Tibial nerve (tissue), 3 donors: Measurements from ENCODE around the gene C14orf119.

Experiments used
- CTCF ChIP-seq, 5 experiments: fragments of 200-600 bp in 3 of 5; fragments of 450-650 bp in 2 of 5; sonication (generic) in 3 of 5; IDR thresholded peaks; one replicate each; pipeline ENCODE4 v1.5.1; 2016 to 2019; ENCODE audit warnings: antibody characterized with exemption in 5 of 5, mild to moderate bottlenecking in 3 of 5, moderate library complexity in 2 of 5
- POLR2A ChIP-seq, 2 donors: fragments of 450-650 bp; IDR thresholded peaks; one replicate each; pipeline ENCODE4 v1.6.1; 2017; ENCODE audit warnings: antibody characterized with exemption in 2 of 2, mild to moderate bottlenecking in 2 of 2, moderate library complexity in 2 of 2

DNA sequence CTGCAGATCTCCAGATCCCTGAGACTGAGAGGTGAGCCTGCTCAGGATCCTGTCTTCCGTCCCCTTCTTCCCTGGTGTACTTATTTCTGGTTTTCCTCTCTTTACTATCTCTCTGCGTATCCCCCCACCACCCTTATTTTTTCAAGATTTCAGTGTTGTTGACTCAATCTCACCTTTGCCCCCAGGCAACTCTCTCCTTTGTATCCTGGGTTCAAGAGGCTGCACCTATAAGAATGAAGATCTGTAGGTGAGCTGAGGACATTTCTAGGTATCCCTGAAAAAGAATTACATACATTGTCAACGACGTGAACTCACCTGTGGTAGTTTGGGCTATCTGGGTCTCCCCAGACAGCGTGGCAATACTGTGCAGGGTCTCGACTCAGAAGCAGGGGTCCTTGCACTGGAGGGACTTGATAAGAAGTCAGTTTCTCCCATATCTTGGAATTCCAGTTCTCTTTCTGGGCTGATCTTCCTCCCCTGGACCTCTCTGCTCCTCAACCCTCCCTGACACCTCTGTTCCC is 8.8 kb downstream of the C14orf119 start:
- TF ChIP-seq CTCF (IDR thresholded peaks at IDR 0.05) (no peak), POLR2A (IDR thresholded peaks at IDR 0.05) (no peak)
